GM12872 (cell line): ENCODE measurements around the gene PLA2G4E.

Experiments used
- TF ChIP-seq, protein P1 (sequence below): IDR thresholded peaks from 3 replicates; pipeline ENCODE4 v1.5.1; 2011; ENCODE audit warnings: low read depth, mild to moderate bottlenecking, low read length, moderate library complexity; ENCODE audit not compliant: insufficient read depth

The PLA2G4E gene

DNA sequence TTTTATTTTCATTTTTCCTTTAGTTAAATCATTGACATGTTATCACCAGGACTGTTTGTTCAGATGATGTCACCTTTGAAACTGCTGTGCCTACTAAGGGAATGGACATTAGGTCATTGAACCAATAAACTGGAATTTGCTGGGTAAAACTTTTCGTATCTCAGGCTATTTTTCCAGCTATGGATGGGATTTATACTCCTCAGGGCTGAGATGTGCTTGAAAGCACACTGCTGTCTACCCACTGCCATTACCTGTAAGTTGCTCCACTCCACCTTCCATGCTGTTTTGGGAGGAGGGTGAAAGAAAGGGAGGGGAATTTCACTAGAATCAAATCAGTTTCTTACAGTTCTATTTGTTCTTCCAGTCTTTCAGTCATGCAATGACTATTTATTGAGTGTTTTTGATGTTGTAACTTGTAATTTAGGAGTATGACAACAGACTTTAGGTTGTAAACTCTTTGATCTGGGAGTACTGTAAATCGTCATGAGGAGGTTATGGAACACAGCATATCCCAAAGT is 59.8 kb downstream of the PLA2G4E start:
- TF ChIP-seq, protein P1, sequence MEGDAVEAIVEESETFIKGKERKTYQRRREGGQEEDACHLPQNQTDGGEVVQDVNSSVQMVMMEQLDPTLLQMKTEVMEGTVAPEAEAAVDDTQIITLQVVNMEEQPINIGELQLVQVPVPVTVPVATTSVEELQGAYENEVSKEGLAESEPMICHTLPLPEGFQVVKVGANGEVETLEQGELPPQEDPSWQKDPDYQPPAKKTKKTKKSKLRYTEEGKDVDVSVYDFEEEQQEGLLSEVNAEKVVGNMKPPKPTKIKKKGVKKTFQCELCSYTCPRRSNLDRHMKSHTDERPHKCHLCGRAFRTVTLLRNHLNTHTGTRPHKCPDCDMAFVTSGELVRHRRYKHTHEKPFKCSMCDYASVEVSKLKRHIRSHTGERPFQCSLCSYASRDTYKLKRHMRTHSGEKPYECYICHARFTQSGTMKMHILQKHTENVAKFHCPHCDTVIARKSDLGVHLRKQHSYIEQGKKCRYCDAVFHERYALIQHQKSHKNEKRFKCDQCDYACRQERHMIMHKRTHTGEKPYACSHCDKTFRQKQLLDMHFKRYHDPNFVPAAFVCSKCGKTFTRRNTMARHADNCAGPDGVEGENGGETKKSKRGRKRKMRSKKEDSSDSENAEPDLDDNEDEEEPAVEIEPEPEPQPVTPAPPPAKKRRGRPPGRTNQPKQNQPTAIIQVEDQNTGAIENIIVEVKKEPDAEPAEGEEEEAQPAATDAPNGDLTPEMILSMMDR = no peak

DNA sequence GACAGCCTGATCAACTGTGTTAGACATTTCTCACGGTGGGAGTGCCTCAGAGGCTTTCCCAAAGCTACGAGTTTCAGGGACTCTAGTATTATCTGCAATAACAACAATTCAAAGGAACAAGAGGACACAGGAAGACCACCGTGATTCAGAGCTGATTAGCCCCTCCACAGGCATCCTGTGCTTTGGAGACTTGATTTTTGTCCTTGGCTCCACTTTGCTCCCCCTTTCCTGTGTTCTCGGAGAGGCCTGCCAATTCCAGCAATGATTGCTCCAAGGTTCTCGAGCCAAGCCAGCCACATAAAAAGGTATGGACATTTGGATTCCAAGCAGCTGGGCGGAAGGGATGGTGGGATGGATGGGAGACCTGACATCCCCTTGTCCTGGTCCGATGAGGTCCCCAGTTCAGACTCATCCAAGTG is 62.8 kb downstream of the PLA2G4E start:
- TF ChIP-seq, protein P1 = no peak

DNA sequence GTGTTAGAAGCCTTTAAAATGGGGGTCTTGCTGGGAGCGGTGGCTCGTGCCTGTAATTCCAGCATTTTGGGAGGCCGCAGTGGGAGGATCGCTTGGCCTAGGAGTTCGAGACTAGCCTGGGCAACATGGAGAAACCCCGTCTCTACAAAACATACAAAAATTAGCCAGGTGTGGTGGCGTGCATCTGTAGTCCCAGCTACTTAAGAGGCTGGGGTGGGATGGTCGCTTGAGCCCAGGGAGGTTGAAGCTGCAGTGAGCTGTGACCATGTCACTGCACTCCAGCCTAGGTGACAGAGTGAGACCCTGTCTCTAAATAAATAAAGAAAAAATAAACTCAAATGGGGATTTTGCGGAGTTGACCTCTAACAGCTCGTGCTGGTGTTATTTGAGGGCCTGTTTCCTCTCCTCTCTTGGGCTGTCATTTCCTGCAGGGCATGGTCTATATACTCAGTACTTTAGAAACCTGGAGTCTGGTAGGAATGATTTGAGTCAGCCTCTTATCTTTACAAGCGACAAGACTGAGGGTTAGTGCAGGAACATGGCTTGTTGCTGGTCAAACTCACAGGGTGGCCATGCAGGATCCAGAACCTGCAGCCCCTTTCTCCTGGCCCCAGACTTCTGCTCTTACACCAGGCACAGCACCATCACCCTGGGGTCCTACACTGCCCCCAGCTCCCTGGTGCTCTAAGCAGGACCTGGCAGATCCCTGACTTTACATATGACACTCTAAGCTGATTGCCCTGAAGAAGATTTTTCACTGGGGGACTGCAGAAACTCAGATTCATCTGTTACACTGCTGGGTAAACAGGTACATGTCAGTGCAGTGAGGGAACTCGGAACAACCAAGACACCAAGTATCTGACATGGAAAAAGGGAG is 63.6 kb downstream of the PLA2G4E start:
- TF ChIP-seq, protein P1 = no peak

DNA sequence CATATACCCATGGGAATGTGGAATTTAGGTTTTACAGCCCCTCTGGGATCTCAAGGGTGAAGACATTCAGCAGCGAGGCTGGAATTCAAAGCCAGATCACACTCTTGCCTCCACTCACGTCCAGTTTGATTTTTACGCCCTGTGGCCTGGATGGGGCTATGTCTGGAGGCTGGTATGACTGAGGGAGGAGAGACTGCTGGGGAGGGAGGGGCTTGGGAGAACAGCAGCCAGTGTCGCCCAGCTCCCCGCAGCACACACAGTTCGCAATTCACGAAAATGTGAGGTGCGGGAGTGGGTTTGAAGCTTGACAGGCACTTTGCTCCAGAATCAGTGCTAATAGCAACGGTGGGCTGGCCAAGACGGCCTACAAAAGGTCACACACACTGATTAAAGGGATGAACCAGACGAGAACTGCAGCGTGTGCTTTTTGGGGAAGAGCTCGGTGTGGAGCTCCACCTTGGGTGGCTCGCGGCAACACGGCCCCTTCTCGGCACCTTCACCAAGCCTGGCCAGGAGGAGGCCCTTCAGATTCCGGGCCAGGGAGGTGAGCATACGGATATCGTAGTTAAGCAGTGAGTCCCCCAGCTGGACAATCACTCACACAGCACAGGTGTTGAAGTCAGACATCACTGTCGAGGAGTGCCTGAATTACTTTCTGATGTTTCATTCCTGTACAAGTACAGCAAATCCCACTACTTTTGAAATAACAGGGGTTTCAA is 64.9 kb downstream of the PLA2G4E start:
- TF ChIP-seq, protein P1 = no peak

DNA sequence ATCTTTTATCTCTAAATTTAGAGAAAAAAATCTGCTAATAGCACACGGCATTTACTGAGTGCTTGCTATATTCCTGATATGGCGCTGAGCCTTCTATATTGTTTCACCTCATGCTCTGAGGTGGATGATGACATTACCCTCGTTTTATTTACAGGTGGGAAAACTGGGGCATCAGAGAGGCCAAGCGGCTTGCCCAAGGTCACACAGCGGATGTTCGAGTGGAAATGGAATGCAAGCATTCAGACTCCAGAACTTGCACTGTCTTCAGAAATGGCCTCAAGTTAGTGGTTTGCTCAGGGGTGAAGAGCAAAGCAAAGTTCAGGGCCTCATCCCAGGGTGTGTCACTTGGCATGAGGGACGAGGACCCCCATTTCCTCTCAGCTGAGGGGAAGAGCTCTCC is 65.7 kb downstream of the PLA2G4E start:
- TF ChIP-seq, protein P1 = no peak

DNA sequence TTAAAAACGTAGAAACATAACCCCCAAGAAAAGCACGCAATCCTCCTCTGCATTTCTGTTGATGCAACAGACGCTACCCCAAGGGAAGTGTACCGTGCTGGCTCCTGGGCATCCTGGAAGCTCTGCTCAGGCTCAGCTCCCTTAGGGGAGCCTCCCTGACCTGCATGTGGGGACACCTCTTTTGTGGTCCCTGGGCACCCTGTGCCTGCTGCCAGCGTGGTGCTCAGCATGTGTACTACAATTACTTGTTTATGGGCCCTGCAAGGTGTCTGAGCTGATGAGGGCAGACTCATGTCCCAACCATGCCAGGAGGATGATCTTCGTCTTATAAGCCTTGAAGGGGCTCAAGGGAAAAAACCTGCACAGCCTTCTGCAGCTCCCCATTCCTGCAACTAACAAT is 66.8 kb downstream of the PLA2G4E start:
- TF ChIP-seq, protein P1 = no peak

DNA sequence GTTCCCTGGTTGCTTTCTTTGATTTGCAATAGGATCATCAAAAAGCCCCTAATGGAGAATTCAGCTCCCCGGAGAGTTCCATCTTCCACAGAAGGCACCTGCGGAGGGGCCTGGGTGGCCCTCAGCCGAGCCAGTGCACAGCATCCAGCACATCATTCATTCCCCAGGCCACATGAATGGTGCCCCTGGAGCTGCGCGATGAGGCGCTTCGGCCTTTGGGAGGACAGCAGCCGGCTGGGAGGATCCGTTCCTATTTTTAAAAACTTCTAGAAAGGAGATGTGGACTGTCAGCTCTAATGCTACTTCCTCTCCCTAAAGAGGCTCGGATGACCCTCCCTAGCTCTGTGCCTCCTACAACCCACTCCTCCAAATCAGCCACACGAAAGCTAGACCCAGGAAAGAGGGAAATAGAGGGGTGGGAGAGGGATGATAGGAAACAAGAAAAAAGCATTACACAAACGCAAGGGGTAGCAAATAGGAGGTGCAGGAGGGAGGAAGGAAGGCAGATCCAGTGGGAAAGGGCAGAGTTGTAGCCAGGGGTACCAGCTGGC is 68.8 kb downstream of the PLA2G4E start:
- TF ChIP-seq, protein P1 = no peak
